H1 (cell line): ENCODE data around the gene MCFD2. TPM values are rescaled to one million over a fixed set of nuclear protein-coding genes. Genes with fewer than 3 reads are reported as not detected.

Experiments
- CTCF ChIA-PET: fragments of 300-600 bp; sonication (Branson Sonifier 250); formaldehyde crosslinking; loops from one replicate; lab custom pipeline; 2021; ENCODE audit not compliant: partially characterized antibody; lab: Charles Lee
- POLR2A ChIA-PET: fragments of 300-600 bp; sonication (Branson Sonifier 250); formaldehyde crosslinking; loops from one replicate; lab custom pipeline; 2021; ENCODE audit warnings: inconsistent platforms; ENCODE audit not compliant: partially characterized antibody; lab: Charles Lee
- DNase-seq, 2 experiments: peaks; one replicate each; pipeline versions ENCODE4 v3.0.0 to v3.0.0-alpha.2; 2010 to 2022; ENCODE audit warnings: low spot score in 2 of 2, low read depth in 1 of 2, mixed read lengths in 1 of 2
- FAIRE-seq: peaks from 2 replicates; lab custom pipeline; 2011; peaks lifted over from hg19 to GRCh38; lab: Jason Lieb, UNC
- H2AFZ ChIP-seq: 2 replicates; pipeline ENCODE4 v1.8.1; 2012; ENCODE audit warnings: low read length, inconsistent platforms
- H2AK5ac ChIP-seq: 2 replicates; pipeline ENCODE4 v1.6.1; 2013; ENCODE audit warnings: low read depth, low read length
- H2BK120ac ChIP-seq: replicated peaks from 2 replicates; pipeline ENCODE3; 2013; ENCODE audit warnings: low read depth, low read length, inconsistent platforms
- H2BK12ac ChIP-seq: 2 replicates; pipeline ENCODE4 v1.6.1; 2013; ENCODE audit warnings: low read depth, low read length
- H2BK15ac ChIP-seq: 2 replicates; pipeline ENCODE4 v1.6.1; 2013; ENCODE audit warnings: low read length
- H2BK20ac ChIP-seq: 2 replicates; pipeline ENCODE4 v1.6.1; 2013; ENCODE audit warnings: low read length
- H2BK5ac ChIP-seq: 2 replicates; pipeline ENCODE4 v1.6.1; 2013; ENCODE audit warnings: low read depth, low read length
- H3K14ac ChIP-seq: 2 replicates; pipeline ENCODE4 v1.6.1; 2013; ENCODE audit warnings: inconsistent platforms; ENCODE audit not compliant: insufficient read length
- H3K18ac ChIP-seq: 2 replicates; pipeline ENCODE4 v1.6.1; 2013; ENCODE audit warnings: low read length; ENCODE audit errors: extremely low read depth
- H3K23ac ChIP-seq: 2 replicates; pipeline ENCODE4 v1.6.1; 2013; ENCODE audit warnings: inconsistent platforms; ENCODE audit not compliant: insufficient read length
- H3K23me2 ChIP-seq: 2 replicates; pipeline ENCODE4 v1.6.1; 2013; ENCODE audit warnings: low read depth, low read length
- H3K27ac ChIP-seq: 2 replicates; pipeline ENCODE4 v1.6.1; 2011; ENCODE audit warnings: low read depth, low read length, inconsistent platforms
- H3K27me3 ChIP-seq, 4 experiments: replicated peaks in 1 of 4; 1 replicate in 1 of 4; 2 replicates in 3 of 4; pipeline versions ENCODE4 v1.6.1 to v1.8.1; 2011 to 2013; ENCODE audit warnings: low read length in 3 of 4, mild to moderate bottlenecking in 3 of 4, inconsistent platforms in 2 of 4, mixed read lengths in 2 of 4, moderate library complexity in 1 of 4; ENCODE audit not compliant: control insufficient read depth in 3 of 4, insufficient read depth in 3 of 4; ENCODE audit errors: extremely low read depth in 1 of 4
- H3K36me3 ChIP-seq, 4 experiments: 2 replicates each; pipeline versions ENCODE4 v1.6.1 to v1.8.1; 2011 to 2013; ENCODE audit warnings: mild to moderate bottlenecking in 4 of 4, low read length in 3 of 4, moderate library complexity in 2 of 4, control low read depth in 1 of 4, inconsistent platforms in 1 of 4; ENCODE audit not compliant: insufficient read depth in 4 of 4, control insufficient read depth in 2 of 4
- H3K4ac ChIP-seq: replicated peaks from 2 replicates; pipeline ENCODE3; 2013; ENCODE audit warnings: low read length, low read depth, mixed read lengths, inconsistent platforms; ENCODE audit not compliant: insufficient read length
- H3K4me1 ChIP-seq, 4 experiments: replicated peaks in 1 of 4; 1 replicate in 1 of 4; 2 replicates in 3 of 4; pipeline versions ENCODE4 v1.6.1 to v1.8.1; 2011 to 2013; ENCODE audit warnings: low read length in 3 of 4, inconsistent platforms in 2 of 4, mixed read lengths in 1 of 4; ENCODE audit not compliant: insufficient read depth in 4 of 4, control insufficient read depth in 3 of 4
- H3K4me2 ChIP-seq, 2 experiments: 2 replicates each; pipeline versions ENCODE4 v1.6.1 to v1.8.1; 2011 to 2013; ENCODE audit warnings: low read depth in 2 of 2, low read length in 2 of 2, control low read depth in 1 of 2, inconsistent platforms in 1 of 2, mild to moderate bottlenecking in 1 of 2; ENCODE audit not compliant: insufficient read depth in 1 of 2
- H3K4me3 ChIP-seq, 4 experiments: fragments of 200-600, 300-600 bp in 1 of 4; sonication (generic), shearing (Covaris generic), sonication (Bioruptor Twin) in 1 of 4; 2 replicates each; pipeline versions ENCODE4 v1.5.1 to v1.8.1; 2011 to 2016; ENCODE audit warnings: low read length in 4 of 4, low read depth in 3 of 4, control low read depth in 2 of 4, inconsistent platforms in 2 of 4, mild to moderate bottlenecking in 2 of 4, mixed read lengths in 1 of 4, moderate library complexity in 1 of 4; ENCODE audit not compliant: insufficient read depth in 2 of 4; ENCODE audit errors: extremely low read depth in 1 of 4
- H3K56ac ChIP-seq: replicated peaks from 2 replicates; pipeline ENCODE3; 2013; ENCODE audit warnings: low read depth, mild to moderate bottlenecking, mixed read lengths, low read length, inconsistent platforms; ENCODE audit not compliant: insufficient read length
- H3K79me1 ChIP-seq: 2 replicates; pipeline ENCODE4 v1.6.1; 2013; ENCODE audit warnings: low read depth, low read length, control low read depth
- H3K79me2 ChIP-seq, 2 experiments: 2 replicates each; pipeline versions ENCODE4 v1.6.1 to v1.8.1; 2012 to 2013; ENCODE audit warnings: low read length in 2 of 2, mild to moderate bottlenecking in 2 of 2, inconsistent platforms in 1 of 2; ENCODE audit not compliant: insufficient read depth in 2 of 2, control insufficient read depth in 1 of 2
- H3K9ac ChIP-seq, 4 experiments: replicated peaks in 1 of 4; 1 replicate in 1 of 4; 2 replicates in 3 of 4; pipeline versions ENCODE4 v1.6.1 to v1.8.1; 2011 to 2013; ENCODE audit warnings: low read depth in 3 of 4, low read length in 3 of 4, control low read depth in 2 of 4, mild to moderate bottlenecking in 2 of 4, moderate library complexity in 2 of 4, inconsistent platforms in 1 of 4; ENCODE audit errors: extremely low read depth in 1 of 4
- H3K9me3 ChIP-seq, 2 experiments: 2 replicates each; pipeline versions ENCODE4 v1.6.1 to v1.8.1; 2012 to 2013; ENCODE audit warnings: mild to moderate bottlenecking in 2 of 2, moderate library complexity in 2 of 2, control low read depth in 1 of 2, inconsistent platforms in 1 of 2, low read depth in 1 of 2, low read length in 1 of 2, mixed read lengths in 1 of 2; ENCODE audit not compliant: insufficient read depth in 2 of 2
- H4K20me1 ChIP-seq, 2 experiments: replicated peaks in 1 of 2; 2 replicates each; pipeline versions ENCODE3 to v1.8.1; 2011 to 2013; ENCODE audit warnings: inconsistent platforms in 2 of 2, low read length in 2 of 2, mild to moderate bottlenecking in 1 of 2; ENCODE audit not compliant: insufficient read depth in 2 of 2, control insufficient read depth in 1 of 2
- H4K5ac ChIP-seq: 2 replicates; pipeline ENCODE4 v1.6.1; 2013; ENCODE audit warnings: low read length, low read depth, mixed read lengths, inconsistent platforms; ENCODE audit not compliant: insufficient read length
- H4K8ac ChIP-seq: 2 replicates; pipeline ENCODE4 v1.8.0; 2013; ENCODE audit warnings: mild to moderate bottlenecking, moderate library complexity, low read length, inconsistent platforms; ENCODE audit not compliant: insufficient read depth; ENCODE audit errors: extremely low read depth
- H4K91ac ChIP-seq: replicated peaks from 2 replicates; pipeline ENCODE3; 2013; ENCODE audit warnings: low read length, mixed read lengths, inconsistent platforms; ENCODE audit not compliant: insufficient read length
- ATF3 ChIP-seq: IDR thresholded peaks from 2 replicates; pipeline ENCODE4 v1.6.1; 2011; ENCODE audit warnings: low read depth, mild to moderate bottlenecking, low read length; ENCODE audit not compliant: insufficient read depth
- BCL11A ChIP-seq, 2 experiments: IDR thresholded peaks; one replicate each; pipeline ENCODE4 v1.6.1; 2011; ENCODE audit warnings: low read depth in 2 of 2, low read length in 2 of 2, mild to moderate bottlenecking in 2 of 2
- CBX8 ChIP-seq: fragments of 300-800, 300-1000 bp; sonication (generic); IDR thresholded peaks from 2 replicates; pipeline ENCODE4 v1.7.1; 2016; ENCODE audit warnings: low read depth, low read length, borderline replicate concordance
- E2F6 ChIP-seq: IDR thresholded peaks from 2 replicates; pipeline ENCODE4 v1.6.1; 2012; ENCODE audit warnings: inconsistent platforms
- EZH2 ChIP-seq: fragments of 200-600 bp; sonication (generic); IDR thresholded peaks from 2 replicates; pipeline ENCODE4 v1.7.1; 2012; ENCODE audit warnings: low read depth, mild to moderate bottlenecking, moderate library complexity, low read length, inconsistent platforms; ENCODE audit not compliant: severe bottlenecking
- POLR2AphosphoS5 ChIP-seq: IDR thresholded peaks from 2 replicates; pipeline ENCODE4 v1.6.1; 2011; ENCODE audit warnings: low read depth, low read length
- POU5F1 ChIP-seq: IDR thresholded peaks from 2 replicates; pipeline ENCODE4 v1.6.1; 2011; ENCODE audit warnings: low read depth, mild to moderate bottlenecking, low read length, moderate library complexity
- RFX5 ChIP-seq: IDR thresholded peaks from 2 replicates; pipeline ENCODE4 v1.6.1; 2011; ENCODE audit warnings: low read depth, low read length, improper control_type of control experiment, borderline replicate concordance
- SAP30 ChIP-seq: fragments of 300-600 bp; sonication (generic); IDR thresholded peaks from 2 replicates; pipeline ENCODE4 v1.7.1; 2012; ENCODE audit warnings: low read length, moderate library complexity, mild to moderate bottlenecking, inconsistent platforms; ENCODE audit not compliant: insufficient read depth, insufficient replicate concordance
- SP4 ChIP-seq: IDR thresholded peaks from 2 replicates; pipeline ENCODE4 v1.6.1; 2012; ENCODE audit warnings: low read length, inconsistent platforms
- TBP ChIP-seq: IDR thresholded peaks from 2 replicates; pipeline ENCODE4 v1.6.1; 2011; ENCODE audit warnings: low read depth, low read length, improper control_type of control experiment
- WGBS, 2 experiments: shearing (Covaris generic) in 1 of 2; methylation state at CpG; one replicate each; pipeline versions ENCODE4 v1.1.6 to v1.1.7; 2013 to 2015; ENCODE audit warnings: low lambda C conversion rate in 2 of 2, mixed read lengths in 2 of 2, inconsistent platforms in 1 of 2, low coverage in 1 of 2, missing lambda C conversion rate in 1 of 2; ENCODE audit not compliant: insufficient replicate concordance in 2 of 2, insufficient coverage in 1 of 2, insufficient read length in 1 of 2; ENCODE audit errors: extremely low coverage in 1 of 2, missing lambda C conversion rate in 1 of 2; 5-methylcytosine and 5-hydroxymethylcytosine counted together
- polyA plus RNA-seq, 7 experiments: library from polyadenylated mRNA; depleted of rRNA in 3 of 7; stranded (reverse) in 5 of 7; unstranded in 2 of 7; fragments of >200 nt in 5 of 7; fragments of 200-250 nt in 2 of 7; gene quantifications; 1 replicate in 5 of 7; 2 replicates in 1 of 7; 4 replicates in 1 of 7; pipeline versions ENCODE4 v1.2.1 to v1.2.3, GENCODE V29; 2011 to 2013; ENCODE audit warnings: missing spikeins in 2 of 7, mixed read lengths in 2 of 7
- total RNA-seq: library from RNA; stranded (reverse); fragmentation: NEBNext Ultra II Directional; extraction: Animal tissue kit (Norgen Biotek cat#: 25700); gene quantifications from 2 replicates; pipeline ENCODE4 v1.2.1, GENCODE V29; 2021

MCFD2 gene
- total and polyA plus RNA-seq, 2 of the 8 experiments (the other 6 are each of a cell fraction or from before 2014, with no cell fraction given) = 35.2 to 76.2 TPM

GRCh38 chr2:46914578-46915230, 902 bp downstream of the MCFD2 start:
- H3K27ac ChIP-seq = peak overlapping the region; percentile 70; the same call in 1 of the 2 replicates
- TF ChIP-seq RFX5 = no peak
- TF ChIP-seq SP4 = no peak
- no peak for TF ChIP-seq ATF3
- TF ChIP-seq SAP30 = no peak
- no peak for TF ChIP-seq EZH2
- TF ChIP-seq CBX8 = no peak
- TF ChIP-seq POLR2AphosphoS5 = no peak
- TF ChIP-seq E2F6 = no peak
- TF ChIP-seq TBP = no peak
- no peak for TF ChIP-seq POU5F1
- TF ChIP-seq BCL11A (IDR thresholded peaks at IDR 0.05; ENCODE audit: low read depth in 2 of 2, low read length in 2 of 2) = no peak

More at GRCh38 chr2:46914578-46915230, 902 bp downstream of the MCFD2 start:
- Histone ChIP-seq H3K4me2 (peak overlapping the region; percentile 97 to 98), H2BK15ac (no peak overlapping the region), H3K18ac (no peak overlapping the region), H2AFZ (no peak overlapping the region), H4K20me1 (peaks cover 0 to 7% of the 10 kb centered on the region in 2 experiments), H2BK120ac (no peak overlapping the region), H2BK20ac (no peak overlapping the region), H4K5ac (no peak overlapping the region), H3K4me3 (peak overlapping the region; percentile 75 to 89 (median 87)), H3K4me1 (peaks cover 0 to 9% (median 2%) of the 10 kb centered on the region in 4 experiments; a peak in 4 of 7 replicates), H3K79me1 (peaks cover 14% of the 10 kb centered on the region), H3K79me2 (peaks cover 10 to 46% of the 10 kb centered on the region in 2 experiments), H3K4ac (no peak overlapping the region), H3K9ac (peak overlapping the region; percentile 77 to 84 (median 79)), H3K23ac (no peak overlapping the region), H4K91ac (no peak overlapping the region), H2AK5ac (no peak overlapping the region), H2BK12ac (0 out of 2 replicates have a peak overlapping the region, but pooled peaks have one; percentile 55), H3K14ac (no peak overlapping the region), H3K27me3 (no peaks in the 10 kb centered on the region), H3K9me3 (no peaks in the 10 kb centered on the region), H3K23me2 (peaks cover 9% of the 10 kb centered on the region; the same call in 1 of the 2 replicates), H2BK5ac (peak overlapping the region; percentile 63), H3K56ac (no peak overlapping the region), H4K8ac (no peak overlapping the region), H3K36me3 (peaks cover 0 to 8% (median 1%) of the 10 kb centered on the region in 4 experiments; a peak in 3 of 8 replicates)
- FAIRE-seq (no peak), DNase-seq (no peak)
- CTCF ChIA-PET = interaction anchor here (0.6 to 1.7 kb wide), 4 partner anchors 16 to 265 kb away, joined by 3 to 4 read pairs (median 3); no protein-coding TSS in a partner anchor
- POLR2A ChIA-PET = interaction anchor here (0.9 kb wide), 1 partner anchor 11 kb away, joined by 4 read pairs; no protein-coding TSS in a partner anchor
- 53% methylated on average over 11 of the region's 11 CpGs; no CpG with 5 or more reads in 1 of the 2 experiments for WGBS, 2 experiments
